ENCODE results near the gene BORCS8.

GRCh38 chr19:19227217-19227616, 35.3 kb upstream of the BORCS8 start:
- TF ChIP-seq CTCF (IDR thresholded peaks at IDR 0.05) = no peak
- no peak for TF ChIP-seq POLR2A (IDR thresholded peaks at IDR 0.05)
- no peak for TF ChIP-seq EP300 (IDR thresholded peaks at IDR 0.05)

All from ovary (tissue), 3 donors.